Activated CD4-positive, alpha-beta memory T cell treated with anti-CD3 and anti-CD28 coated beads, Interleukin-2, amount 10 ng/mL, durations not matched to agents 7 days and 5 days (primary cell): ENCODE measurements around the gene GDI1. TPM values are rescaled to one million over a fixed set of nuclear protein-coding genes. Genes with fewer than 3 reads are reported as not detected.

ENCODE experiments used
- CTCF ChIA-PET: fragments of 350-600 bp; sonication (Branson Sonifier 250); formaldehyde crosslinking; loops from one replicate; lab custom pipeline; 2021; ENCODE audit warnings: antibody characterized with exemption, inconsistent platforms; lab: Charles Lee
- POLR2A ChIA-PET: fragments of 350-600 bp; sonication (Branson Sonifier 250); formaldehyde crosslinking; loops from one replicate; lab custom pipeline; 2021; ENCODE audit warnings: antibody characterized with exemption; lab: Charles Lee
- DNase-seq: peaks from one replicate; pipeline ENCODE4 v3.0.0-alpha.2; 2020
- H3K27ac Mint-ChIP-seq: one replicate; pipeline ENCODE4 v1.8.0; 2021; ENCODE audit warnings: mild to moderate bottlenecking, mixed read lengths
- H3K27me3 Mint-ChIP-seq: one replicate; pipeline ENCODE4 v1.8.0; 2021; ENCODE audit warnings: mixed read lengths
- H3K36me3 Mint-ChIP-seq: one replicate; pipeline ENCODE4 v1.8.0; 2021; ENCODE audit warnings: low read depth, mixed read lengths
- H3K4me1 Mint-ChIP-seq: one replicate; pipeline ENCODE4 v1.8.0; 2021; ENCODE audit warnings: mixed read lengths
- H3K4me3 Mint-ChIP-seq: one replicate; pipeline ENCODE4 v1.8.0; 2021; ENCODE audit warnings: mild to moderate bottlenecking, mixed read lengths
- H3K9me3 Mint-ChIP-seq: one replicate; pipeline ENCODE4 v1.8.0; 2021; ENCODE audit warnings: mixed read lengths
- total RNA-seq, 2 experiments: library from RNA; stranded (reverse); gene quantifications; one replicate each; pipeline ENCODE4 v1.2.3, GENCODE V29; 2021

Gene GDI1
- total RNA-seq, 2 experiments from 2014 or later, result 114 to 117 TPM

DNA sequence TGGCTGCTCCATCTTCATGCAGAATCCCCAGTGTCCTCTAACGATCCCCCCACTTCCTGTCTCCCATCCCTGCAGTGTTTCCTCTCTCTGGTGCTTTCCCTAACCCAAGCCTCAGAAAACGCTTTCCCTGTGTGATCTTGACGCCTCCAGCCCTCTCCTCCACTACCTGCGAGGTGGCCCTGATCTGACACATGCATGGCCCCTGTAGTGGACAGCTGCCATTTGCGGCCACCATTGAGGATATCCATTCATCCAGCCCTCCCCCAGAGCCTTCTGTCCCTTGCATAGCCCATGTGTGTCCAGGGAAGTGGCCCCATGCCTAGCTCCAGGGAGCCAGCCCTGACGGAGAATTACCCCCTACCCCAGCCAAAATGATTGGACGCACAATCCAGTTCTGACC lies 46.4 kb downstream of the GDI1 start:
- Mint-ChIP-seq H3K27ac (no peak overlapping the region), H3K4me1 (peaks cover 32% of the 10 kb centered on the region), H3K9me3 (no peaks in the 10 kb centered on the region), H3K36me3 (peaks cover 18% of the 10 kb centered on the region), H3K27me3 (no peaks in the 10 kb centered on the region), H3K4me3 (no peak overlapping the region)
- ChIA-PET POLR2A (interaction anchor here (1.0 to 1.4 kb wide), 2 partner anchors 54 to 71 kb away, joined by 3 to 4 read pairs; partner anchors contain the start of gene ATP6AP1), CTCF (no interaction called here)
- DNase-seq, result no peak

DNA sequence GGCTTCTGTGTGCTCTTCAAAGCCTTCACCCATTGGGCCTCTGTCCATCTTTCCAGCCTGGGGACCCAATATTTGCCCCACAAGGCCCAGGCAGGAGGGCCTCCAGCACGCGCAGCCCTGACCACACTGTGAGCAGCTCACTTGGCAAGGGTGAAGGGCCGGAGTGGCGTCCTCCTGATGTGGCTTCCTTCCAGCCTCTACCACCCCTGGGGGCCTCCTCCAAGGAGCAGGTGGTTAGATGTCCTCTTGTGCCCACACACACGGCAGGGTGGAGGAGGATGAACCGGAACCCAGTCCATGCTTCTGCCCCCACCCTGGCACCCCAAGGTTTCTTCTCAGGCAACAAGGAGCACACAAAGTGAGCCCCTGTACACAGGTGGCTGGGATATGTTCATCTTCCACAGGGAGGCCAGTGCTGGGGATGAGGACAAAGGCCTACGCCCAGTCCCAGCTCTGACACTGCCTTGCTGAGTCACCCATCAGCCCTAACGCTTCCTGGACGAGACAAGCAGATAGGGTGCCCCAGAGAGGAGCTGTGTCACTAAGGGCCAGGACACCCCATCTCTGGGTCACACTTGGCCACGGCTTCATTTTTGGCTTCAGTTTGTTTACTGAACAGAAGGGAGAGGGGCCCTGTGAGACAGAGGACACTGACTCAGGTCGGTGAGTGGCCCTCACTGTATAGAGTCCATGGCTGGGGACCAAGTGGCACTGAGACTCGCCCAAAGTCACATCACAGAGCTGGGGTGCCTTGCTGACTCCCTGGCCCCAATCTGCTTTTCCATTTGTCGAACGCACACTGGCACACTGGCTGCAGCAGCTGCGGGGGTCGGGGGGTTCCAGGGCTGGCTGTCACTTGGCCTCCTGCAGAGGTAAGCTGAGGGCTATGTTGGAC lies 47.5 kb downstream of the GDI1 start:
- CTCF ChIA-PET, result no interaction called here
- H3K4me1 Mint-ChIP-seq, result peaks cover 39% of the 10 kb centered on the region

DNA sequence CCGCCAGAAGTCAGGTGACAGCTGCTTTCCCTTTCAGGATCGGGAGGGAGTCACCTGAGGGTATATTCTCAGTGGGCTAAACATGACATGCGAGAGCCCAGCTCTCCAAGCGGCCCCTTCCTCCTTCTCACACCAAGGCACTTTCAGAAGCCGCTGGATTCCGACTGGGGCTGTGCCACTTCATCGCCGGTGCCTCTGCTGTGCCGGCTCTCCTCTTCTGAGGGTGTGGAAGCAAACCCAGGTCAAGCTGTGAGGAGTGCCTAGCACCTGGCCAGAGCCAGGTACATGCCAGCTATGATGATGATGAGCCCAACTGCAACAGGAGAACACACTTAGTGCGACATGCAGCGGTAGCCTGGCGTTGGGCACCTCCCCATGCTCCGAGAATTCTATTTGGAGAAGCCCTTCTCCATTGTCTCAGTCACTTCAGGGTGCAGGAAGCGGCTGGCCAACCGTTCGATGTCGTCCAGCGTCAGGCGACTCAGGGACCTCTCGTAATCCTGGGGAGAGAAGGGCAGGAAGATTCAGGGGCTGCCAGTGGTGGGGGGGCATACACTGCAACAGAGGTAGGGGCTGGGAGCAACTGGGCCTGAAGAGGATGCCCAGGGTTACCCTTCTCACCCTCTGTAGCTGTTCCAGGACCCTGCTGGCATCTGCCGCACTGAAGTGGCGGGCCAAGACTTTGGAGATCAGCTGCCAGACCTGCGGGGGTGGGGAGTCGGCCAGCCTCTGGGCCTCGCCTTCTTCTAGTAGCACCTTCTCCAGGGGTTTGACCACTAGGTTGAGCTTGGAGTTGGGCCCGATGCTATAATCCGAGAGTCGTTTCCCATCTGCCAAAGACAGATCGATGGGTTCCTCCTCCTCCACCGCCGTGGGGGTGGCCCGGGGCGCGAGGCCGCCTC lies 48.4 kb downstream of the GDI1 start:
- POLR2A ChIA-PET, result interaction anchor here (1.1 to 4.3 kb wide), 5 partner anchors 8 to 87 kb away, joined by 3 to 30 read pairs (median 5); partner anchors contain the start of genes PLXNA3 and RPL10

More for the DNA sequence above, 47.5 kb downstream of the GDI1 start:
- H3K4me3 Mint-ChIP-seq, result peak overlapping the region; percentile 58
- peaks cover 18% of the 10 kb centered on the region for H3K36me3 Mint-ChIP-seq
- peak; percentile 20 for DNase-seq
- POLR2A ChIA-PET, result interaction anchor here (1.6 to 4.3 kb wide), 2 partner anchors 43 to 86 kb away, joined by 5 to 30 read pairs; partner anchors contain the start of gene RPL10
- H3K27me3 Mint-ChIP-seq, result no peaks in the 10 kb centered on the region
- no peaks in the 10 kb centered on the region for H3K9me3 Mint-ChIP-seq
- H3K27ac Mint-ChIP-seq, result peak overlapping the region; percentile 31

DNA sequence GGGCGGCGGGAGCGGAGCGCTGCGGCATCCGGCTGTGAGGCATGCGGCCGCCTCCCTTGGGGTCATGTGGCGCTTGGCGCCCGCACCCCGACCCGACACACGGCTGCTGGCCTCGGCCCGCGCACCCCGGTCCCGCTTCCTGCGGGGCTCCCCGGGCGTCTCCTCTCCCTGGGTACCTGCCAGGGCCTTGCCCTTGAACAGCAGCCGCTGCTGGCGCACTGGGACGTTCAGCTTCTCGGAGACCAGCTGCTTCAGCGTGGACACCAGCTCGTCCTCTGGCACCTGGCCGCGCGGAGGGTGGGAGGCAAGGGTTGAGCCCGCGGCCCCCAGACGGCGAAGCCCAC lies 49.1 kb downstream of the GDI1 start:
- no peak overlapping the region for H3K27ac Mint-ChIP-seq
- H3K9me3 Mint-ChIP-seq, result no peaks in the 10 kb centered on the region
- no peaks in the 10 kb centered on the region for H3K27me3 Mint-ChIP-seq
- DNase-seq, result peak; percentile 47
- ChIA-PET CTCF (interaction anchor here (1.7 kb wide), 1 partner anchor 112 kb away, joined by 5 read pairs; the partner anchor contains the start of gene FLNA), POLR2A (interaction anchor here (1.1 to 4.3 kb wide), 8 partner anchors 9 to 515 kb away, joined by 3 to 30 read pairs (median 6); partner anchors contain the start of genes HCFC1, PLXNA3 and RPL10)
- peaks cover 18% of the 10 kb centered on the region for H3K36me3 Mint-ChIP-seq
- peaks cover 40% of the 10 kb centered on the region for H3K4me1 Mint-ChIP-seq
- peak overlapping the region; percentile 58 for H3K4me3 Mint-ChIP-seq

More for the DNA sequence above, 48.4 kb downstream of the GDI1 start:
- CTCF ChIA-PET, result no interaction called here
- H3K9me3 Mint-ChIP-seq, result no peaks in the 10 kb centered on the region
- peak overlapping the region; percentile 58 for H3K4me3 Mint-ChIP-seq
- H3K36me3 Mint-ChIP-seq, result peaks cover 18% of the 10 kb centered on the region
- peaks cover 40% of the 10 kb centered on the region for H3K4me1 Mint-ChIP-seq
- no peak for DNase-seq
- H3K27me3 Mint-ChIP-seq, result no peaks in the 10 kb centered on the region
- peak overlapping the region; percentile 64 for H3K27ac Mint-ChIP-seq

DNA sequence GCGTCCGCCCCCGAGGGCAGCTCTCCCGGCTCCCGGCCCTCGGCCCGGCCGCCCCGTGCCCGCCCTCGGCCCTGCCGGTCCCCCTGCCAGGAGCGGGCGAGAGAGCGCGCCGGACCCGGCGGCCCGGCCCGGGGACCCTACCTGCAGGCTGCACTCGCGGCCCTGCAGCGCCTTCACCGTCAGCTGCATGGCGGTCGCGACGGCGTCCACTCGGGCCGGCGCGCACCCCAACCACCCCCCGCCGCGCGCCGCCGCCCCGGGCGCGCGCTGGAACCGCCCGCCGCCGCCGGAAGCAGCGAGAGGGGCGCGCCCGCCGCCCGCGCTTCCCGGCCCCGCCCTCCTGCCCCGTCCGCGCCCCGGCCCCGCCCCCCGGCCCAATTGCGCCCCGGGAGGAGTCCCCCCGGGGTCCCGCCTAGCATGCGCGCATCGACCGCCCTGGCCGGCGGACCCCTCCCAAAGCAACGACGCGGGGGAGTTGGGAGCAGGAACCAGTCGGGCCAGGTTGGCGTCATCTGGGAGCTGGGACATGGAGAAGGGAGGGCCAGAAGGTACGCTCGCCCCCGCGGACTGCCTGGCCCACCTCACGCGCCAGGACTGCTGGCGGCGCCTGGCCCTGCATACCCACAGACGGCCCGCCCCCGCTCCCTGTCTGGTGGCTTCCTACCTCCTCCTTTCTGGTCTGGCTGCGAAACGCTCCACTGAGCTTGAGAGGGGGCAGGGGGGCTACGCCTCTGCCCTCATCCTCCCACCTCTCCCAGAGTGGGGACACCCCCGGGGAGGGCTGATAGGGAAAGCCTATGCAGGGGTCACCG lies 49.6 kb downstream of the GDI1 start, which contains the start of gene UBL4A:
UBL4A (minus strand) TSS at position 220 of the 812 bp plus-strand sequence; CDS start at position 189, 31 bp downstream.
- no peaks in the 10 kb centered on the region for H3K9me3 Mint-ChIP-seq
- H3K36me3 Mint-ChIP-seq, result peaks cover 18% of the 10 kb centered on the region
- peak within 1 kb of the TSS; percentile 64 for H3K27ac Mint-ChIP-seq
- H3K4me3 Mint-ChIP-seq, result peak within 1 kb of the TSS; percentile 77
- DNase-seq, result peak; percentile 61
- H3K27me3 Mint-ChIP-seq, result no peaks in the 10 kb centered on the region
- peaks cover 40% of the 10 kb centered on the region for H3K4me1 Mint-ChIP-seq
- ChIA-PET POLR2A (interaction anchor here (0.7 to 4.3 kb wide), 9 partner anchors 9 to 516 kb away, joined by 3 to 30 read pairs (median 5); partner anchors contain the start of genes HCFC1, PLXNA3 and RPL10), CTCF (interaction anchor here (1.7 kb wide), 1 partner anchor 113 kb away, joined by 5 read pairs; the partner anchor contains the start of gene FLNA)

DNA sequence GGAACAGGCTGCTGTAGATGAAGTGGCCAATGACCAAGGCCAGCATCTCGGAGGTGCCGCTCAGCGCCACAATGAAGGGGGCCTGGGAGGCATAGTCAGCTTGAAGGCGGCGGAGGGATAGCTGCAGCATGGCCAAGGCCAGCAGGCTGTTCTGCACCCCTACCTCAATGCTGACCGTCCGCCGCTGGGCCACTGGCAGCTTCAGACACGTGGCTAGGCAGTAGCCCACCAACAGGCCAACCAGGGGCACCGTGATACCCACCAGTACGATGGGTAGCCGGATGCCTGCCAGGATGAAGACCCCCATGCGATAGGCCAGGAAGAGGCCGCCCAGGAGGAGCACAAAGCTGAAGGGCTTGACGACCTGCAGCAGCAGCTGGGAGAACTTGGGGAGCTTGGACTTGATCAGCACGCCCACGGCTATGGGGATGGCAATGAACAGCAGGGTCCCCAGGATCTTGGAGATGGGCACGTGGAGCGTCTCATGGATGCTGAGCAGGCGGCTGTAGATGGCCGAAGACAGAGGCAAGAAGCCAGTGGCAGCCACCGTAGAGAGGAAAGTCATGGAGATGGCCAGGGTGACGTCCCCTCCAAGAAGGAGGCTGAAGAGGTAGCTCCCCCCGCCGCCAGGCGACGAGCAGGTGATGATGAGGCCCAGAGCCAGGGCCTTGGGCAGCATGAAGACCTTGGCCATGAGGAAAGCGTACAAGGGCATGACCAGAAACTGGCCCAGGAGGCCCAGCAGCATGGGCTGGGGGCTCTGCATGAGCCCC lies 50.8 kb downstream of the GDI1 start:
- H3K4me3 Mint-ChIP-seq, result peak overlapping the region; percentile 77
- ChIA-PET POLR2A (interaction anchor here (0.9 to 4.3 kb wide), 6 partner anchors 10 to 517 kb away, joined by 5 to 30 read pairs (median 6); partner anchors contain the start of genes HCFC1 and RPL10), CTCF (interaction anchor here (1.7 kb wide), 1 partner anchor 114 kb away, joined by 5 read pairs; the partner anchor contains the start of gene FLNA)
- H3K9me3 Mint-ChIP-seq, result no peaks in the 10 kb centered on the region
- no peak for DNase-seq
- H3K4me1 Mint-ChIP-seq, result peaks cover 37% of the 10 kb centered on the region
- peak overlapping the region; percentile 44 for H3K27ac Mint-ChIP-seq
- peaks cover 18% of the 10 kb centered on the region for H3K36me3 Mint-ChIP-seq
- no peaks in the 10 kb centered on the region for H3K27me3 Mint-ChIP-seq

DNA sequence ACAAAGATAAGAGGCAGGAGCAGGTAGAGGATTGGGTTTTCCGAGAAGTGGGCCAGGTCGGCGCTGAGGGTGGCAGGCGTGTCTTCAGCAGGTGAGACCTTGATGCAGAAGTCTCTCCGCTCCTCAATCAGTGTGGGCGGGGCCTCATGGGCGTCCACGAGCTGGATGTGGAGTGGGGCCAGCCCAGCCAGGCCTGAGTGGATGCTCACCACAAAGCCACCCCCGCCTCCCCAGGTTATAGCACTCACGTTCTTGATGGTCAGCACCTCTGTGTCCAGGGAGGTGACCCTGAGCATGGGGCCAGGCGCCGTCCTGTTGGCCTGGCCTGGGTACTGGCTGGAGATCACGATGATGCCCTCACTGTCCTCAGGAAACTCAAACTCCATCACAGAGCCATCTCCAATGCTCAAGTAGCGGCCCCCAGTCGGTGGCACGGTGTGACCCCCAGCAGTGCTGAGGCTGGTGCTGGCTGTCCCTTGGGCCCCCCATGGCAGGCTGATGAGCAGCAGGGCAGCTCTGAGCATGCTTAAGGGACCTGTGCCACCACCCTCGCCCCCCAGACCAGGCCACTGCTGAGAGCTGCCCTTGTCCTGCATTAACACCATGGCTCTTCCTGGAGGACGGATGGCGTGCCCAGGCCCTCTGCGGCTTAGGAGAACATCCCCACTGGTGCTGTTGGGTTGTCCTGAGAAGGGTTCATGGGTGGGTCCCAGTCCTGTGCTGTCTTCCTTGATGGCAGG lies 51.6 kb downstream of the GDI1 start:
- H3K27me3 Mint-ChIP-seq, result no peaks in the 10 kb centered on the region
- peaks cover 15% of the 10 kb centered on the region for H3K36me3 Mint-ChIP-seq
- POLR2A ChIA-PET, result interaction anchor here (1.1 to 4.3 kb wide), 5 partner anchors 9 to 90 kb away, joined by 4 to 30 read pairs (median 18); partner anchors contain the start of genes ATP6AP1, G6PD, IKBKG and LAGE3
- no peak overlapping the region for H3K27ac Mint-ChIP-seq
- CTCF ChIA-PET, result interaction anchor here (2.3 kb wide), 1 partner anchor 46 kb away, joined by 5 read pairs; no protein-coding TSS in a partner anchor
- no peak for DNase-seq
- no peaks in the 10 kb centered on the region for H3K9me3 Mint-ChIP-seq
- peaks cover 35% of the 10 kb centered on the region for H3K4me1 Mint-ChIP-seq
- peak overlapping the region; percentile 87 for H3K4me3 Mint-ChIP-seq

DNA sequence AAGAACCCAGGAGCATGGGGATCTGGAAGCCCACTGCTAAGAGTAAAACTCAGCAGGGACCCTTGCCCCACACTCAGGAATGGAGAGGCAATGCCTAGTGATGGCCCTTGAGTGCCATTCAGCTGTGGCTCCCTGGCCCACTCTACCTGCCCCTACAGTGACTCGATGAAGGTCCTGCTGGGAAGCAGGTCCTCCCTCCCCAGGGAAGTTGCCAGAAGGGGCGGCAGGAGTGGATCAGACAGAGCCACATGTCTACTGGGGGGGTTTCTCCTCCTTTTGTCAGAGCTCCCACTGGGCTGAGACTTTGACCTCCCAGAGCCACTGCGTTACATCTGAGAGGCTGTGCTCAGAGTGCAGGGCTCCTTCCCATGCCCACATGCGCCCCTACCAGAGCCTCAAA lies 52.2 kb downstream of the GDI1 start:
- Mint-ChIP-seq H3K27ac (peak overlapping the region; percentile 92), H3K27me3 (no peaks in the 10 kb centered on the region), H3K4me3 (peak overlapping the region; percentile 87), H3K9me3 (no peaks in the 10 kb centered on the region), H3K36me3 (peaks cover 14% of the 10 kb centered on the region), H3K4me1 (peaks cover 34% of the 10 kb centered on the region)
- POLR2A ChIA-PET, result interaction anchor here (1.1 to 2.8 kb wide), 13 partner anchors 10 to 115 kb away, joined by 3 to 27 read pairs (median 8); partner anchors contain the start of genes ATP6AP1, FAM3A, G6PD and IKBKG
- DNase-seq, result no peak
- CTCF ChIA-PET, result interaction anchor here (1.8 to 2.3 kb wide), 2 partner anchors 45 to 90 kb away, joined by 5 to 8 read pairs; no protein-coding TSS in a partner anchor

DNA sequence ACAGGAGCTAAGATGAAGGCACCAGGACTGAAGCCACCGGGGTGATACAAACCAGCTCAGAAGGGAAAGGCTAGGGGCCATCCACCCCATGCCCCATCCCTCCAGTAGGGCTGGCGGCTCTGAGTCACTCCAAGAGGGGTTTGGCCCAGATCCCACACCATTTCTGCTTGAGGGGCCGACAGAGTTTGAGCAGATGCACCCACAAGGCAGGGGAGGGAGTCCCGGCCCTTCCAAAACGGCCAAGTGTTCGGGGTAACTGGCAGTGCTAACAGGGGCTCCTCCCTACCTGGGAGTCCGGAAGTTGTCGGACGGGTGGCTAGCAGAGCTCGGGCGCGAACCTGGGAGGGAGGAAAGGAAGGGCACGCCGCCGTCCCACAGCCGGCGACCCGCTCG lies 53.1 kb downstream of the GDI1 start:
- CTCF ChIA-PET, result interaction anchor here (0.8 to 2.3 kb wide), 6 partner anchors 13 to 117 kb away, joined by 3 to 8 read pairs (median 6); no protein-coding TSS in a partner anchor
- Mint-ChIP-seq H3K27ac (peak overlapping the region; percentile 92), H3K4me1 (peaks cover 27% of the 10 kb centered on the region), H3K27me3 (no peaks in the 10 kb centered on the region), H3K4me3 (peak overlapping the region; percentile 87), H3K9me3 (no peaks in the 10 kb centered on the region), H3K36me3 (peaks cover 9% of the 10 kb centered on the region)
- POLR2A ChIA-PET, result interaction anchor here (0.7 to 2.8 kb wide), 18 partner anchors 10 to 565 kb away, joined by 3 to 27 read pairs (median 8); partner anchors contain the start of genes ATP6AP1, FAM3A, G6PD and IKBKG
- peak; percentile 43 for DNase-seq
